ENCODE data around the gene SH2D1B. TPM values are rescaled to one million over a fixed set of nuclear protein-coding genes. Genes with fewer than 3 reads are reported as not detected.

Gene SH2D1B
- total RNA-seq, 1 donor = not detected

- Histone ChIP-seq H2AFZ (ENCODE audit: low read length) (no peak overlapping the region), H3K9me3 (ENCODE audit: low read depth, low read length) (no peaks in the 10 kb centered on the region), H3K27me3 (ENCODE audit: insufficient read depth, low read length) (peaks cover 27% of the 10 kb centered on the region), H3K4me1 (ENCODE audit: insufficient read depth, low read length) (no peaks in the 10 kb centered on the region), H3K4me2 (ENCODE audit: insufficient read depth, low read length) (no peak overlapping the region), H3K27ac (ENCODE audit: low read depth, low read length) (no peak overlapping the region), H3K4me3 (ENCODE audit: insufficient read depth, low read length) (no peak overlapping the region), H3K79me2 (ENCODE audit: insufficient read depth, low read length) (no peaks in the 10 kb centered on the region), H4K20me1 (ENCODE audit: insufficient read depth, low read length) (no peaks in the 10 kb centered on the region), H3K36me3 (ENCODE audit: insufficient read depth, low read length) (no peaks in the 10 kb centered on the region)
- DNase-seq (ENCODE audit: insufficient read length, low spot score, missing footprints) = no peak
- TF ChIP-seq CTCF (IDR thresholded peaks at IDR 0.05; ENCODE audit: extremely low read depth, low read depth, low read length) = no peak
Measured at GRCh38 chr1:162384601-162385279, 27.2 kb downstream of the SH2D1B start.

- DNase-seq (ENCODE audit: insufficient read length, low spot score, missing footprints) = no peak
- H3K9me3 ChIP-seq (ENCODE audit: low read depth, low read length) = no peaks in the 10 kb centered on the region
- no peak for TF ChIP-seq CTCF (IDR thresholded peaks at IDR 0.05; ENCODE audit: extremely low read depth, low read depth, low read length)
Measured at GRCh38 chr1:162384116-162384515, 27.8 kb downstream of the SH2D1B start.

GRCh38 chr1:162383516-162383915 is 28.4 kb downstream of the SH2D1B start:
- no peaks in the 10 kb centered on the region for H3K79me2 ChIP-seq (ENCODE audit: insufficient read depth, low read length)
- peaks cover 17% of the 10 kb centered on the region for H3K27me3 ChIP-seq (ENCODE audit: insufficient read depth, low read length)
- no peaks in the 10 kb centered on the region for H4K20me1 ChIP-seq (ENCODE audit: insufficient read depth, low read length)
- no peaks in the 10 kb centered on the region for H3K4me1 ChIP-seq (ENCODE audit: insufficient read depth, low read length)
- H3K9me3 ChIP-seq (ENCODE audit: low read depth, low read length) = no peaks in the 10 kb centered on the region
- no peak overlapping the region for H3K27ac ChIP-seq (ENCODE audit: low read depth, low read length)
- H3K4me2 ChIP-seq (ENCODE audit: insufficient read depth, low read length) = no peak overlapping the region
- no peak overlapping the region for H3K4me3 ChIP-seq (ENCODE audit: insufficient read depth, low read length)
- DNase-seq (ENCODE audit: insufficient read length, low spot score, missing footprints) = no peak
- H3K36me3 ChIP-seq (ENCODE audit: insufficient read depth, low read length) = no peaks in the 10 kb centered on the region
- no peak for TF ChIP-seq CTCF (IDR thresholded peaks at IDR 0.05; ENCODE audit: extremely low read depth, low read depth, low read length)
- H2AFZ ChIP-seq (ENCODE audit: low read length) = no peak overlapping the region

More at GRCh38 chr1:162384116-162384515, 27.8 kb downstream of the SH2D1B start:
- no peaks in the 10 kb centered on the region for H3K79me2 ChIP-seq (ENCODE audit: insufficient read depth, low read length)
- H3K4me2 ChIP-seq (ENCODE audit: insufficient read depth, low read length) = no peak overlapping the region
- H2AFZ ChIP-seq (ENCODE audit: low read length) = no peak overlapping the region
- no peaks in the 10 kb centered on the region for H3K4me1 ChIP-seq (ENCODE audit: insufficient read depth, low read length)
- H3K36me3 ChIP-seq (ENCODE audit: insufficient read depth, low read length) = no peaks in the 10 kb centered on the region
- H3K4me3 ChIP-seq (ENCODE audit: insufficient read depth, low read length) = no peak overlapping the region
- H4K20me1 ChIP-seq (ENCODE audit: insufficient read depth, low read length) = no peaks in the 10 kb centered on the region
- peaks cover 23% of the 10 kb centered on the region for H3K27me3 ChIP-seq (ENCODE audit: insufficient read depth, low read length)
- no peak overlapping the region for H3K27ac ChIP-seq (ENCODE audit: low read depth, low read length)

GRCh38 chr1:162383091-162383490 is 28.8 kb downstream of the SH2D1B start:
- TF ChIP-seq CTCF (IDR thresholded peaks at IDR 0.05; ENCODE audit: extremely low read depth, low read depth, low read length) = no peak
- H3K27me3 ChIP-seq (ENCODE audit: insufficient read depth, low read length) = peaks cover 13% of the 10 kb centered on the region
- H3K4me3 ChIP-seq (ENCODE audit: insufficient read depth, low read length) = no peak overlapping the region
- no peaks in the 10 kb centered on the region for H3K4me1 ChIP-seq (ENCODE audit: insufficient read depth, low read length)
- no peak overlapping the region for H3K4me2 ChIP-seq (ENCODE audit: insufficient read depth, low read length)
- no peaks in the 10 kb centered on the region for H3K9me3 ChIP-seq (ENCODE audit: low read depth, low read length)
- H2AFZ ChIP-seq (ENCODE audit: low read length) = no peak overlapping the region
- H3K36me3 ChIP-seq (ENCODE audit: insufficient read depth, low read length) = no peaks in the 10 kb centered on the region
- H4K20me1 ChIP-seq (ENCODE audit: insufficient read depth, low read length) = no peaks in the 10 kb centered on the region
- DNase-seq (ENCODE audit: insufficient read length, low spot score, missing footprints) = no peak
- H3K27ac ChIP-seq (ENCODE audit: low read depth, low read length) = no peak overlapping the region
- no peaks in the 10 kb centered on the region for H3K79me2 ChIP-seq (ENCODE audit: insufficient read depth, low read length)
